Esophagus muscularis mucosa (tissue), 4 donors: ENCODE data around the gene MORC3.

Source experiments
- EP300 ChIP-seq: sonication (generic); formaldehyde crosslinking; IDR thresholded peaks from one replicate; pipeline ENCODE4 v1.6.1; 2017; ENCODE audit warnings: antibody characterized with exemption
- POLR2A ChIP-seq: fragments of 450-650 bp; IDR thresholded peaks from one replicate; pipeline ENCODE4 v1.6.1; 2017; ENCODE audit warnings: antibody characterized with exemption, moderate library complexity, mild to moderate bottlenecking, low read depth
- POLR2AphosphoS5 ChIP-seq, 2 donors: sonication (generic); formaldehyde crosslinking; IDR thresholded peaks; one replicate each; pipeline ENCODE4 v1.6.1; 2017; ENCODE audit warnings: antibody characterized with exemption in 2 of 2
- TF ChIP-seq, protein P1 (sequence below), 3 experiments: fragments of 200-600 bp in 2 of 3; fragments of 450-650 bp in 1 of 3; sonication (generic) in 2 of 3; IDR thresholded peaks; one replicate each; pipeline ENCODE4 v1.5.1; 2017 to 2019; ENCODE audit warnings: antibody characterized with exemption in 3 of 3, mild to moderate bottlenecking in 2 of 3, moderate library complexity in 1 of 3

DNA sequence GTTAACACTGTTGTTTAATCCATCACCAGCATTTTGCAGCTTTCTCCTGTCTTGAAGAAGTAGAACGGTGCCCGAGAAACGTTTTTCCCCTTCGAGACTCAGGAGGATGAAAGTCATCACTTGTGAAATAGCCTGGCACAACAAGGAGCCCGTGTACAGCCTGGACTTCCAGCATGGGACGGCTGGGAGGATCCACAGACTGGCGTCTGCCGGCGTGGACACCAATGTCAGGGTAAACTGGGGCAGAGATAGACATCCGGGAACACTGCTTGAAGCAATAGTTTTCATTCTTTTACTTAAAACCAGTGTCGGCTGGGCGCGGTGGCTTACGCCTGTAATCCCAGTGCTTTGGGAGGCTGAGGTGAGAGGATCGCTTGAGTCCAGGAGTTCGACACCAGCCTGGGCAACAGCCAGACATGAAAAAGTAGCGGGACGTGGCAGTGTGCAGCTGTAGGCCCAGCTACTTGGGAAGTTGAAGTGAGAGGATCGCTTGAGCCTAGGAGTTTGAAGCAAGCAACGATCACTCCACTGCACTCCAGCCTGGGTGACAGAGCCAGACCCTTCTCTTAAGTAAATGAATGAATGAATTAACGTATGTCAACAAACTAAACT is 66.1 kb downstream of the MORC3 start:
- TF ChIP-seq EP300 (no peak), POLR2A (no peak), POLR2AphosphoS5 (IDR thresholded peaks at IDR 0.05) (no peak)
- TF ChIP-seq, protein P1, sequence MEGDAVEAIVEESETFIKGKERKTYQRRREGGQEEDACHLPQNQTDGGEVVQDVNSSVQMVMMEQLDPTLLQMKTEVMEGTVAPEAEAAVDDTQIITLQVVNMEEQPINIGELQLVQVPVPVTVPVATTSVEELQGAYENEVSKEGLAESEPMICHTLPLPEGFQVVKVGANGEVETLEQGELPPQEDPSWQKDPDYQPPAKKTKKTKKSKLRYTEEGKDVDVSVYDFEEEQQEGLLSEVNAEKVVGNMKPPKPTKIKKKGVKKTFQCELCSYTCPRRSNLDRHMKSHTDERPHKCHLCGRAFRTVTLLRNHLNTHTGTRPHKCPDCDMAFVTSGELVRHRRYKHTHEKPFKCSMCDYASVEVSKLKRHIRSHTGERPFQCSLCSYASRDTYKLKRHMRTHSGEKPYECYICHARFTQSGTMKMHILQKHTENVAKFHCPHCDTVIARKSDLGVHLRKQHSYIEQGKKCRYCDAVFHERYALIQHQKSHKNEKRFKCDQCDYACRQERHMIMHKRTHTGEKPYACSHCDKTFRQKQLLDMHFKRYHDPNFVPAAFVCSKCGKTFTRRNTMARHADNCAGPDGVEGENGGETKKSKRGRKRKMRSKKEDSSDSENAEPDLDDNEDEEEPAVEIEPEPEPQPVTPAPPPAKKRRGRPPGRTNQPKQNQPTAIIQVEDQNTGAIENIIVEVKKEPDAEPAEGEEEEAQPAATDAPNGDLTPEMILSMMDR (IDR thresholded peaks at IDR 0.05), result no peak
